ENCODE data around the gene IFITM5.
"Not testable (repeated sequence)": the region's sequence is repeated elsewhere in the genome, so short reads cannot be mapped to it uniquely, and the experiment has no call there.

The IFITM5 gene

DNA sequence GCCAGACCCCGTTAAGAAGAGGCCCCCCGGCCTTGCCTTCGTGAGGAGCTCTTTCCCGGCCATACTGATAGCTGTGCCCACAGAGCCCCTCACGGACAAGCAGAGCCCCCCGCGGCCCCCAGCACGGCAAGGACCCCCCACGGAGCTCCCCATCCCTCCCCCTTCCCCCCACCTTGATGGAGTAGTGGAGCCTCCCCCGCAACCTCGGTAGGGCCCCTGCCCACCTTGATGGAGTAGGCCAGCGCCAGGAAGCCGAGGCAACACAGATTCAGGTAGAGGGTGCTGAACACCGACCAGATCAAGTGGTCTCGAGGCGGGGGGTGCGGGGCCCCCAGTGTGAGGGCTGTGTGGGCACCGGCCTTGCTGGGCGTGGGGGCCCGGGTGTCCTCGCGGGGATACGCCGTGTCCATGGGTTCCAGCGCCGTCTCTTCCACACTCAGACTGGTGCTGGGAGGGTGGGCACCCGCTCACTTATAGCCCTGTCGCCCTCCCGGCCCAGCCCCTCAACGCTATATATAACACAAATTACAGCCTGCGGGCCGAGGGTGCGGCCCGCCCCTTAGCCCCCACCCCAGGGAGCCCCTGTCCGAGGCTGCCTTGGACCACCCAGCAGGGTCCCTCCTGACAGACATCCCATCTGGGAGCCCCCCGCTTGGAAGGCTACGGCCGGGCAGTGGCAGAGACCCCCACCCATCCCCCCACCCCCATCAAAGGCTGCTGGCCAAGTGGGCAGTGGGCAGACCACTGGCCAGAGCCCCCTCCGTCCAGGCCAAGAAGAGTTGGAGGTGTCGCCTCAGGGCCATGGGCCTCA, at the start of gene IFITM5:
IFITM5 (minus strand) TSS at position 446 of the 811 bp plus-strand sequence; CDS start at position 410, 36 bp downstream.
- in situ Hi-C loops (cut with MboI; ENCODE audit: low sequenced_read_pairs), result no loop called here

DNA sequence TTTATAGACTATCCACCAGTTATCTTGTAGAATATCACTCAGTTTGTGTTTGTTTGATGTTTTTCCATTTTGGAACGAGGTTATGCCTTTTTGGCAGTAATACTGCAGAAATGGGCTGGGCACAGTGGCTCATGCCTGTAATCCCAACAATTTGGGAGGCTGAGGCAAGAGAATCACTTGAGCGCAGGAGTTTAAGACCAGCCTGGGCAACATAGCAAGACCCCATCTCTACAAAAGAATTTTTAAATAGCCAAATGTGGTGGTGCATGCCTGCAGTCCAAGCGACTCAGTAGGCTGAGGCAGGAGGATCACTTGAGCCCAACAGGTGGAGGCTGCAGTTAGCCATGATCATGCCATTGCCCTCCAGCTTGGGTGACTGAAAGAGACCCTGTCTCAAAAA, 47.2 kb upstream of the IFITM5 start:
- in situ Hi-C loops (cut with MboI; ENCODE audit: low sequenced_read_pairs), result no loop called here

DNA sequence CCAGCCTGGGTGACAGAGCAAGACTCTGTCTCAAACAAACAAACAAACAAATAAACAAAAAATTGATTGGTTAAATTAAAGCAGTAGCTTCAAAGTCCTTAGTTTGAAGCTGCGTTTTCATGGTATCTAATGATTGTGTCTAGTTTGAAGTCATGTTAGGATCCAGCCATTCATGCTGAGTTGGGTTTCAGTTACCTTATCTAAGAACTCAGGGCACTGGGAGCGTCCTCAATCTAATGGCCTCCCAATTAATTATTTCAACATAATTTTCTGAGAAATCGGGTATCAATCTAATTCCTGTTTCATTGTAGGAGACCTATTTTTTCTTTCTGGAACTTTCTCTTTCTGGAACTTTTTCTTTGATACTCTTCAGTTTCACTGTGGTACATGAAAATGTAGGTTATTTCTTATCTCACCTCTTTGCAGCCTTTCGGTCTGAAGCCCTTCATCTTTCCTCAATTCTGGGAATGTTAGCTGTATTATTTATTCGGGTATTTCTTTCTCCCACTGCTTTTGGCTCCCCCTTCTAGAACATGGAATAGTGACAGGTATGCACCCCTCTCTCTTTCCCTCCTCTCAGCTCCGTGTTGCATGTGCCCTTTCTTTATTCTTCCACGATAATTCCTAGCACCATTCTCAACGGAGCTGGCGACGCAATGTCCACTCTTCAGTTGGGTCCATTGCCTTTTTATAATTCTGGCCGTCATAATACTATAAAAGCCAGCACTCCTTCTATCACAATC, 45.7 kb upstream of the IFITM5 start:
- in situ Hi-C loops (cut with MboI; ENCODE audit: low sequenced_read_pairs), result no loop called here

DNA sequence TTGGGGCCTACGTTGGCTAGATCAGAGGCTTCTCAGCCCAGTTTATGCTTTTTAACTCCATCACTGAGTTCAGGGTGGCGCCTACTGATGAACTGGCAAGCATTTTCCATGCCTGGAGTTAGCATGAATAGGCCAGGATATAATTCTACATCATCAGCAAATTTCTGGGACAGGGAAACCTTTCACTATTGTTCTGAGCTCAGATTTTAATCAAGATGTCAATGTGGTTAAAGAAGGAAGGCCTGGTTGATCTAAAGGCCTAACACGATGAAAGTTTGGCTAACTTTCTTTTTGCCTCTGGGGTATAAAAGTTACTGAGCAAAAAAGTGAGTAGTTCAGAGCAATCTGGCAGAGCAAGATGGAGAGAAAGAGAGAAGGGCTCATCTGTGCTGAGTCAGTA, 43.0 kb upstream of the IFITM5 start:
- in situ Hi-C loops (cut with MboI; ENCODE audit: low sequenced_read_pairs), result no loop called here

DNA sequence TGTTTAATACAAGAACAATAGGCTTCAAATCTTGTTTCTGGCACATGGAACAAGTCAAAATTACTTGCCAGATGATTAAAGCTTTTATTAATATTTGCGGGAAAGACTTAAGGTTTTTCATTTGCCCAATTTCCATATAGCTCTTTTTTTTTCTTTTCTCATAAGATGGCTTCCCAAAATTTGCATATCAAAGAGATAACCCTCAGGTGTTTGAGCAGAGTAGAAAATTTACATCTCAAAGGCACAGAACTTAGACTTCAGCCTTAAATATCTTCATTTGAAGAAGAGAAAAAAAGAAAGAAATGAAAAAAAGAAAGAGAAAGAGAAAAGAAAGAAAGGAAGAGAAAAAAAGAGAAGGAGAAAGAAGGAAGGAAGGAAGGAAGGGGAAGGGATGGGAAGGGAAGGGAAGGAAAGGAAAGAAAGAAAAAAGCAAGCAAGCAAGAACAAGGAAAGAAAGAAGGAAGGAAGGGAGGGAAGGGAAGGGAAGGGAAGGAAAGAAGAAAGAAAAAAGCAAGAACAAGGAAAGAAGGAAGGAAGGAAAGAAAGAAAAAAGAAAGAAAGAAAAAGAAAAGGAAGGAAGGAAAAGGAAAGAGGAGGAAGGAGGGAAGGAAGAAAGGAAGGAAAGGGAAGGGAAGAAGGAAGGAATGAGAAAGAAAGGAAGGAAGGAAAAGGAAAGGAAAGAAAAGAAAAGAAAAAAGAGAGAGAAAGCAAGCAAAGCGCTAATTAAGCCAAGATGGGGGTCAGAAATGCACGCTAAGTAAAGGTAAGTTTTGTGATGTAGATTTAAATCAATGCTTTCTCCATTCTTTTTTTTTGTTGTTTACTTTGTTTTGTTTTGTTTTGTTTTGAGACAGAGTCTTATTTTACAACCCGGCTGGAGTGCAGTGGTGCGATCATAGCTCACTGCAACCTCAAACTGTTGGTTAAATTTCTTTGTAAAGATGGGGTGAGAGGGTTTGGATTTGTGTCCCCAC, 41.5 kb upstream of the IFITM5 start:
- in situ Hi-C loops (cut with MboI; ENCODE audit: low sequenced_read_pairs), result no loop called here

DNA sequence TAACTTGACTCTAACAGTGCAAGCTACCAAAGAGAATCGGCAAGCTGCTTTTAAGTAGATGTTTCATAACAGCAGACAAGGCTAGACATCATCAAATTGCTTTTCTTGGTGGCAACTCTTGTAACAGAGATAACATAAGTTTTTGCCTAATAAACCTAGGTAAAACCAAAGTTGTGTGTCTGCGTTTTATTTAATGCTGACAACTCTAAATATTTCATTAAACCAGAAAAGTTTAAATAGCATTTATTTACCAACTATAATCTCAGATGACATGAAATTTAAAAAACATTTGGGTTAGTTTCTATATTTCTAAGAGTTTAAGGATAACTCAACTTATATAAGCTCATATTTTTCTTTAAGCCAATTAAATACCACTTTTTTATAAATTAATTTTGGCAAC, 40.6 kb upstream of the IFITM5 start:
- in situ Hi-C loops (cut with MboI; ENCODE audit: low sequenced_read_pairs), result no loop called here

DNA sequence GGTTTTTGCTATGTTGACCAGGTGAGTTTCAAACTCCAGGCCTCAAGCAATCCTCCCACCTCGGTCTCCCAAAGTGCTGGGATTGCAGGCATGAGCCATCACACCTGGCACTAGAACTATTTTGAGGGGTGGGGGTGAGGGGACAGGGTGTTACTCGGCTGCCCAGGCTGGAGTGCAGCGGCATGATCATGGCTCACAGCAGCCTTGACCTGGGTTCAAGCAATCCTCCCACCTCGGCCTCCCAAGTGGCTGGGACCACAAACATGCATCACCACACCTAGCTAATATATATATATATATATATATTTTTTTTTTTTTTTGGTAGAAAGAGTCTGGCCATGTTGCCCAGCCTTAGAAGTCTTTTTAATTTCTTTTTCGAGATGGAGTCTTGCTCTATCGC, 38.4 kb upstream of the IFITM5 start:
- in situ Hi-C loops (cut with MboI; ENCODE audit: low sequenced_read_pairs), result no loop called here

DNA sequence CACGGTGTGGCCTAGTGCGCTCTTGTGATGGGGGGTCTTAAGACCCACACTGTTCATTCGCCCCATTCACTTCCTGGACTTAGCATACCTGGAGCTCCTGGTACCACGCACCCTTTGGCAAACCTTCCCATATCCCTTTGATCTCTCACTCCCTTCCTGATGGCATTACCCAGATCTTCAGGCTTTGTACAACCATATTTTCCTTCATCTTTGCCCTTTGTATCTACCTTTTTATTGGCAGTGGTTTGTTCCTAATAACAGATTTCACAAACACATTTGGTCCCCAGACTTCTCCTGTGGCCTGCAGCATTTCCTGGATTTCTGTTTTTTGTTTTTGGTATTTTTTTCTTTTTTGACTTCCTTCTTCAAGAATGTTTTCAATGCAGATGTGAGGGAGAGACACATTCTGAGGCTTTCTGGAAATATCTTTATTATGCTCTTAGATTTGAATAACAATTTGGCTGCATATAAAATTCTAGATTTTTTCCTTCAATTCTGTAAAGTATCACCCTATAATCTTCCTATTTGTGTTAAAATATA, 37.4 kb upstream of the IFITM5 start:
- in situ Hi-C loops (cut with MboI; ENCODE audit: low sequenced_read_pairs), result no loop called here

DNA sequence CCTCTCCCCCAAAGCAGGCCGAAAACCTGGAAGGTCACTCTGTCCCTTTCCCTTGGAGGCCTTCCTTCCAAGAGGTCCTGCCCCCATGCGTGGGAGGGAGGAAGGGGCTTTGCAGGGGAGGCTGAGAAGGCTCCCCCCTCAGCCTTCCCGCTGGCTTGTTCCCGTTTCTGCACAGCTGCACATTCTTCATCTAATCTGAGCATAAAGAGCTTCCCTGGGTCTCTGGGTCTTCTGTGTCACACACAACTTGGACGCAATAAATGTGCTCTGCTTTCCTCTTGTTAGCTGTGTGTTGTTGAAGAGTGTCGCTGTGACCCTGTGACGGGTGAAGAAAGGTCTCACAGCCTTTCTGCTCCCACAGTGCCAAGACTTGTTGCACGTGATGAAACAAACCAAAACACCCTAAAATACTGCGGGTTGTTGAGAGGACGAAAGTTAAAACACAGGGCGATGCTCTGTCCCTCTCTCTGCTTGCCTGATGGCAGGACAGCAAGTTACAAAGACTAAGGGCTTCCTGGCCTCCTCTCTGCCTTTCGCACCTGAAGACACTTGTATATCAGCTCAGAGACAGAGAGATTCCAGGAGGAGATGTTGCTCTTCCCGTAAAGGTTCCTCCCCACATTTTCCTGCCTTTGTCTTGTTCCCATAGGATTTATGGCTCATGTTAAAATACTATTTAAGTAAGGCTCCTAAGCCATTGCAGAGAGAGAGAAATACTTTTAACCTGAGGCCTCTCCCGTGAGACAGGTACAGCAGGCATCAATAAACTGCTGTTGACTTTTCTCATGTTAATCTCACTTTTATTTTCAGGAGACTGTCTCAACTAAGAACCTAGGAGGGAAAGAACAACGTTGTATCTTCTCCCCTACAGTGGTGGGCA, 36.7 kb upstream of the IFITM5 start:
- in situ Hi-C loops (cut with MboI; ENCODE audit: low sequenced_read_pairs), result no loop called here

DNA sequence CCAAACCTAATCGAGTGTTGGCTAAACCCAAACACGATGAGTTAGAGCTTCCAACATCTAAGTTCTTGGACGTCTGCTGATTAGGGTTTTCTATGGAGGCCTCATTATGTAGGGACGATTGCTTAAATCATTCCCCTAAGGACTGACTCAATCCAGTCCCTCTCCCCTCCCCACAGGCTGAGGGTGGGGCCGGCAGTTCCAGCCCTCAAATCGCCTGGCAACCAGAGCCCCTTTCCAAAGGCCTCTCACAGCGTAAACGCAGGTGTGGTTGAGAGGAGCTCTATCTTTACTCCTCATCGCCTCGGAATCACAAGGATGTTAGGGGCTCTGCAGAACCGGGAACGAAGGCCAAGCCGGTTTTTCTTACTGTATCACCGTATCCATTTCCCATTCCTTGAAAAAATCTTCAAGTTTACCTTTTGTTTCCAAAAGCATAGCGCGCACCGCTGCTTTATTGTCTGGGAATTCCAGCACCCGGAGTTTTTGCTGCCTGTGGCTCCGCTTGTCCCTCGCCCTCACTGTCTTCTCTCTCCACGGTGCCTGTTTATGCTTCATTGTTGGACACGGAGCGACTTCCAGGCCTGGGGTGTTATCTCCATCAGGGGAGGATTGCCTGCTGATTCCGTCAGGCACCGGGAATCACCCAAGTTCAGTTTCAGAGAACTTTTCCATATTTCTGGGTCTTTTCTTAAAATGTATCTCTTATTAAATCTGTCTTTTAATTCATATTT, 35.1 kb upstream of the IFITM5 start:
- in situ Hi-C loops (cut with MboI; ENCODE audit: low sequenced_read_pairs), result no loop called here

DNA sequence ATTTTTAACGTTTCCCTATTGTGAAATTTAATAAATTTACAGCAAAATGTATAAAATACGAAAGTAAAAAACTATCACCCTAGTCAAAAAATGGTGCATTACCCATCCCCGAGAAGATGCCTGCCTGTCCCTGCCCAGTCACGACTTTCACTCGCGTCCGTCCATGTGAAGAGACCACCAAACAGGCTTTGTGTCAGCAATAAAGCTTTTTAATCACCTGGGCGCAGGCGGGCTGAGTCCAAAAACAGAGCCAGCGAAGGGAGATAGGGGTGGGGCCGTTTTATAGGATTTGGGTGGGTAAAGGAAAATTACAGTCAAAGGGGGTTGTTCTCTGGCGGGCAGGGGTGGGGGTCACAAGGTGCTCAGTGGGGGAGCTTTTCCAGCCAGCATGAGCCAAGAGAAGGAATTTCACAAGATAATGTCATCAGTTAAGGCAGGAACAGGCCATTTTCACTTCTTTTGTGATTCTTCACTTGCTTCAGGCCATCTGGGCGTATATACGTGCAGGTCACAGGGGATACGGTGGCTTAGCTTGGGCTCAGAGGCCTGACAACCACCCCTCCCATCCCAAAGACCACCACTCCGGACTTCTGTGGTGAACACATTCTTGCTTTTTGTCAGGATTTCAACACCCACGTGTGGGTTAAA, 34.4 kb upstream of the IFITM5 start:
- in situ Hi-C loops (cut with MboI; ENCODE audit: low sequenced_read_pairs), result not testable (repeated sequence)

DNA sequence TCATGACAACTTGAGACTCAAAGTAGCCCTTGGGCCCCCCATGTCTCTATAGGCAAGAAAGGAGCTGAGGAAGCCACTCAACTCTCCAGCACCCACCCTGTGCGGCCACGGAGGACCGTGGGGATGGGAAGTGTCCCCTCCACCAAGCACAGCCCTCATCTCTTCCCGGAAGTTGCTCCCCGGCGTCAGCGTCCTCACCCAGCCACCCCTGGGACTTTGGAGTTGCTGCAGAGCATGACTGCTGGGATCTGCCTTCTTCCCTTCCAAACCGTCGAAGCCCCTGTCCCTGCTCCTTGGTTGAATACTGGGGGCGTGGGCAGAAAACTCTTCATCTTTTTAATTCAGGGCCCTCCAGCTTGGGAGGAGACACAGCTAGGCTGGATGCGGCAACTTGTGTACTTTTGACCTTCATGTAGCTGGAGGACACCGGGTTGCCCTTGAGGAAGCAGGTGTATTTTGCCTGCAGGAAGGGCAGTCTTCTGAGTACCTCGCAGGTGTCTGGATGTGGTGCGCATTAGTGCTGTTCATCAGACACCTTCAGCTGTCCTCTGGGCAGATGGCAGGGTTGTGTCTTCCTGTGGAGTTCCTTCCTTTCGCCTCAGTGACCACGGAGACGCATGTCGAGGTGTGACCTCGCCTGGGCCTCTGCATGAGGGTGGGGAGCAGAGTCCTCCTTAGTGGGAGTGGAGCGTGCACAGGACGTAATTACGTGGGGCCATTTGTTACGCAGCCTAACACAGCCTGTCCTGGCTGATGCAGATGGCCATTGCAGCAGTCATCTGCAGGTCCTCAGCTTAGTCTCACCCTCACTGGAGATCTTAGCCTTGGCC, 33.5 kb upstream of the IFITM5 start:
- in situ Hi-C loops (cut with MboI; ENCODE audit: low sequenced_read_pairs), result no loop called here

DNA sequence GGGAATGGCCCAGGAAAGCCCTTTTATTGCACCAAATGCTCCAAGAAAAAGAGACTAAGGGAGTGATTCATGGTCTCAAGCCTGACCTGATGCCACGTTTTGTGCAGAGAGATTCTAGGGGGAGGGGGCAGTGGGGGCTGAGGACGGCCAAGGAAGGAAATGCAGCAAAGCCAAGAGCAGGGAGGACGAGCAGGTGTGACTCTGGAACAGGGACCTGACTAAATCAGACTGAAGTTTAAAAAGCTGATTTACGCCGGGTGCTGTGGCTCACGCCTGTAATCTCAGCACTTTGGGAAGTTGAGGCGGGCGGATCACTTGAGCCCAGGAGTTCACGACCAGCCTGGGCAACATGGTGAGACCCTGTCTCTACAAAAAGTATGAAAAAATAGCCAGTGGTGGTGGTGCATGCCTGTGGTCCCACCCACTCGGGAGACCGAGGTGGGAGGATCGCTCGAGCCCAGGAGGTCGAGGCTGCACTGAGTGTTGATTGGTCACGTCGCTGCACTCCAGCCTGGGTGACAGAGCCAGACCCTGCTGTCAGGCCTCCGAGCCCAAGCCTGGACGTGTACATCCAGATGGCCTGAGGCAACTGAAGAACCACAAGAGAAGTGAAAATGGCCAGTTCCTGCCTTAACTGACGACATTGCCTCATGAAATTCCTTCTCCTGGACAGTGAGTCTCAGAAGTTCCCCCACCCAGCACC, 32.2 kb upstream of the IFITM5 start:
- in situ Hi-C loops (cut with MboI; ENCODE audit: low sequenced_read_pairs), result no loop called here

DNA sequence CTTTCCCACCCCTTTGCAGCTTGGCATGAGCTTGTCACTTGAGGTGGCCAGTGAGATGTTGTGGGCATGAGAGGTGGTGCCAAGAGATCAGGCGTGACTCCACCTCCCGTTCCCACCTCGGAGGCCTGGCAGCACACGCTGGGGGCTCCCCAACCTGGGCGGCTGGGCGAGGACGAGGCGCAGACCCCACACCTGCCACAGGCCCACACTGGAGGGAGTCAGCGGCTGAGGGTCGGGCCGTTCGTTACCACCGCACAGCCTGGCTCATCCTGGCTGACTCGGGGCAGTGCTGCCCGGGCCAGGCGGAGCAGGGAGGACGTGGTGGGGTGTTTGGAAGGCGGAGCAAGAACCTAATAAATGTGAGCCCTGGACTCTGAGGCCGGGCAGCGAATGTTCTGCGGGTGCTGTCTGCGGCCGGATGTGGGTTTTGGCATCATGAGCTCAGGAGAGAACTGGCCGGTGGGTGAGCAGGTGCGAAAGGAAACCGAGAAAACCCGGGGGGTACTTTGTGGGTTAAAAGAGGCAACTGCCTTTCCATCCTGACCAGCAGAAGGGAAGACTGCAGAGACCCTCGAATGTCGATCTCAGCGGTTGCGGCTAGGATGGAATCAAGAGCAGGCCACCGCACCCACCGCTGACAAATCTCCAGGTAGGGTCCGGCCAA, 31.5 kb upstream of the IFITM5 start:
- in situ Hi-C loops (cut with MboI; ENCODE audit: low sequenced_read_pairs), result no loop called here

DNA sequence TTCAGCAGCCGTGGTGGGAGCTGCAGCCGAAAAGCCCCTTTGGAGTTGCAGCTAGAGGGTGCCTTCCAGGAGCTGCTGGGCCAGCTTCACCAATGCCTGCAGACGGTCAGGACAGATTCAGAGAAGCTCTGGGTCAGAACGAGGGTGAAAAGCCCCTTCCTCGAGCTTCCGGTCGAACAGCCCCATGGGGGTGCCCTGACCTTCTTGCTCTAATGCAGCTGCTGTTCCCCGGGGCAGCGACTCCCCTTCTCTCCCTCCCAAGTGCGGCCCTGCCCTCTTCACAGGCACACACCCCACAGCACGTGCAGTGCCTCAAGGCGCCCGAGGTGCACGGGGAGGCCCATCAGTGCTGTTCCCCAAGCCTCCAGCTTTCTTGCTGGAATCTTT, 31.0 kb upstream of the IFITM5 start:
- in situ Hi-C loops (cut with MboI; ENCODE audit: low sequenced_read_pairs), result no loop called here

DNA sequence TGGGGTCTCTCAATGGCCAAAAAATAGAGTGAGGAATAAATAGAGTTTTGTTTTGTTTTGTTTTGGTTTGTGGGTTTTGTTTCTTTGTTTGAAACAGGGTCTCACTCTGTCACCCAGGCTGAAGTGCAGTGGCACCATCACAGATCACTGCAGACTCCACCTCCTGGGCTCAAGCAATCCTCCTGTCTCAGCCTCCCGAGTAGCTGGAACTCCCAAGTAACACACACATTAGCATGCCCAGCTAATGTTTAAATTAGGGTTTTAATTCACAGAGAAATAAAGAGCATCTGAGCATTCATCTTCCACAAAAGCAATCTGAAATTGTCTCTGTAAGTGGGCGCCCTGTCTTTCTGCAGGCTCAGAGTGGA, 30.5 kb upstream of the IFITM5 start:
- in situ Hi-C loops (cut with MboI; ENCODE audit: low sequenced_read_pairs), result no loop called here

All from hTERT RPE-1 (cell line).